GM19463 (cell line): Measurements from ENCODE around the gene ITPRIP.
A peak's percentile ranks its signal among the peaks of the same experiment; 100 is the strongest.

Experiments used
- ATAC-seq: cut with Tn5 transposase; IDR thresholded peaks from one replicate; pipeline ENCODE4 v1.9.1; 2021; ENCODE audit warnings: mild to moderate bottlenecking, moderate library complexity; ENCODE audit not compliant: unreplicated experiment

Gene ITPRIP

GRCh38 chr10:104288355-104288754 is 49.9 kb downstream of the ITPRIP start:
- ATAC-seq: no peak

- no peak for ATAC-seq
These were observed 51.3 kb downstream of the ITPRIP start for GRCh38 chr10:104286939-104287338.

- ATAC-seq: no peak
These were observed 53.4 kb downstream of the ITPRIP start for GRCh38 chr10:104284846-104285245.

DNA sequence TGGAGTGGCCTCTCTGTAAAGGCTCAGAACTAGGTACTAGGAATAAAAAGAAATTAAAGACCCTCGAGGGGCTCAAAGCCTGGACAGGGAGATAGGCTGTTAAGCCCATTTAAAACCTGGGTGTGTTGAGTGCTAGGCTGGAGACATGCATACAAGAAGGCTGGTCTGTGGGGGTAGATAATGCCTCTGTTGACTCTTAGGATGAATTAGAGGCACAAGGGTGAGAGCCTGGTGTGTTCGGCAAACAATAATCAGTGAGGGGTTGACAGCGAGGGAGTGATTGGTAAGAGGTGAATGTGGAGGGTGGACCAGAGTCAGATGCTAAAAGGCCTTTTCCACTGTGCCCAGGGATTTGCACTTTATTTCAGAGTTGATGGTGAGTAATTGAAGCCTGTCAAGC is 56.6 kb downstream of the ITPRIP start:
- ATAC-seq: no peak

GRCh38 chr10:104279550-104280259 is 58.6 kb downstream of the ITPRIP start:
- ATAC-seq: no peak

- ATAC-seq: no peak
These were observed 60.5 kb downstream of the ITPRIP start for GRCh38 chr10:104277785-104278184.

DNA sequence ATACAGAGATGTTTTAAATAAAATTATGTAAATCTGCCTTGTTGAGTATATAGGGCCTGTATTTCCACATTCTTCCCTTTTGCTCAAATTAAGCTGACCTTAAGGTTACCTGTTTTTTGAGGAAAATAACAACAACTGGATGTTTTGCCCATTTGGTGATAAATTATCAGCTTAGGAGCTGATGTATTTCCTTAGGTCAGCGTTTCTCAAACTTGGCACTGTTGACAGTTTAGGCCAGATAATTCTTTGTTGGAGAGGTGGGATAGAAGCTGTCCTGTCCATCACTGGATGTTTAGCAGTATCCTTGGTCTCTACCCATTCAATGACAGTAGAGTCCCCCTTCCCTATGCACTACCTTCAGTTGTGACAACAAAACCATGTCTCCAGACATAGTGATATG is 62.1 kb downstream of the ITPRIP start:
- no peak for ATAC-seq

- ATAC-seq: peak; percentile 92
These were observed 63.2 kb downstream of the ITPRIP start for GRCh38 chr10:104274762-104275721.

- ATAC-seq: no peak
These were observed 64.2 kb downstream of the ITPRIP start for GRCh38 chr10:104273899-104274575.

GRCh38 chr10:104273286-104273685 is 65.0 kb downstream of the ITPRIP start:
- ATAC-seq: no peak

DNA sequence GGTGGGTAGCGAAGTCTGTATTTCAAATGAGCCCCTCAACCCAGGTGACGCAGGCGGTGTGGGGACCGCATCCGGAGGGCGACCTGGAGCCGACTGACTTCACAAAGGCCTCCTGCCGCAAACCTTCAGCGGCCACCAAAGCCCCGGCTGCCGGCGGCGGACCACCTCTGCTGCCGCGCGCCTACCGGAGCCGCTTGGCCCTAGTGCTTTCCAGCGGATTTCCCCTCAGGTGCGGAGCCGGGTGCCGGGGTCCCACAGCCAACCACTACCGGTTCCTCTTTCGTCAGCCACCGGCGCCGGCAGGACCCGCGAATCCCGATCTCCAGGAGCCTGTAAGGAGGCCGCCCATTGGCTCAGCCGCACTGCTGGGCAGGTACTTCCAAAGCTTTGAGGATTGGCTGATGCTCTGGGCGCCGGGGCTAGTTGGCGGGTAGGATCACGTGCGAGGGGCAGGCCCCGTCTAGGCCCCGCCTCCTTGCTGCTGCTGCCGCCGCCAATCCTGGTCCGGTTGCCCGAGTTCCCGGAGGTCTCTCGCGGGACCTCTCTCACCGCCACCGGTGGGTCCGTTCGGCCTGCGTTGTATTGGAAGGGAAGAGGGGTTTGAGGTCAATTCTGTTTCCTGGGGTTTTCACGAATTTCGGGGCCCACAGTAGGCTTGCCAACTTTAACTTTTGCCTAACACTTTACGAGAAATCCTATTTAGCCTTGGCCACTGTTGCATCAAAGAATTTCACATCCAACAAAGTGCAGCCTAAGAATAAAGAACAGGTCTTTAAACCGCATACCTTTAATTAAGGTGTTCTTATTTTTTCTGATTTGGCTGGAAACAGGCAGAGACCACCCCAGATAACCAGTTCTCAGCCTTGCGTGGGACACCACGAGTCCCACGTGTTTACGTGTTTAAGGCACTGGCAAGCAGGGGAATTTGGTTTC is 69.3 kb downstream of the ITPRIP start, which contains the start of gene GSTO2:
Gene GSTO2, plus strand, starts transcription at position 472 of the 933 bp plus-strand sequence. CDS start 5,732 bp downstream, outside the sequence.
- peak; percentile 98 for ATAC-seq

DNA sequence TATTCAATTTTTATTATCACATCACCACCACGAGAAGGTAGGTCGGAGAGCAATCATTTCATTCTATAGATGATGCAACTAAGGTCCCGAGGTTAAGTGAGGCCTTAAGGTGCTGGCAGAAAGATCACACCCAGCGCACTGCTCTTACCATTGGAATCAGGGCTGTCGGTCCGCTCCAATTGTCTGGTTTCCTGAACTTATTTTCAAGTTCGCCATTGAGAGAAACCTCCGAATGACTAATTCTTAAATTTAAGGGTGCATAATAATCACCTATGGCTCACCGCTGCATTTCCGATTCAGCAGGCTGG is 69.9 kb downstream of the ITPRIP start:
- no peak for ATAC-seq

DNA sequence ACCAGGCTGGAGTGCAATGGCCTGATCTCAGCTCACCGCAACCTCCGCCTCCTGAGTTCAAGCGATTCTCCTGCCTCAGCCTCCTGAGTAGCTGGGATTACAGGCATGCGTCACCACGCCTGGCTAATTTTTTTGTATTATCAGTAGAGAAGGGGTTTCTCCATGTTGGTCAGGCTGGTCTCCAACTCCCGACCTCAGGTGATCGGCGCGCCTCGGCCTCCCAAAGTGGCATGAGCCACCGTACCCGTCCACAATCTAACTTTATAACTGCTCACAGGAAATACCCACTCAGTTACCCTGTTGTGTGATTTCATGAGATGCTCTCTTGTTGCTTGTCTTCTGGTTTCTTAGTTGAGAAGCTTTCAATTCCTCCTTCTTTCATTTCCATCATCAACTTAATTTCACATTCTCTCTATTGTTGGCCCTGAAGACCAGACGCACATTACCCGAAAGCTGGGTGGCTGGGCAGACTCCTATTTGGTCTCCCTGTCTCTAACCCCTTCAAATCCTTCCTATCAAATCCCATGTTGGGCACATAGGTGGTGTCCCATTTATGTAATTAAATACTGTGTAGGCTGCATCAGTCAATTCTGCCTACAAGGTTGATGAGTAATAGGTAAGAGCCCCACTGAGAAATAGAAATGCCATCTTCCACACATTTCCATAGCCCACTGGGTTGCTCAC is 70.4 kb downstream of the ITPRIP start:
- ATAC-seq: no peak

GRCh38 chr10:104264783-104265182 is 73.5 kb downstream of the ITPRIP start:
- no peak for ATAC-seq

GRCh38 chr10:104262055-104262454 is 76.2 kb downstream of the ITPRIP start:
- ATAC-seq: no peak

DNA sequence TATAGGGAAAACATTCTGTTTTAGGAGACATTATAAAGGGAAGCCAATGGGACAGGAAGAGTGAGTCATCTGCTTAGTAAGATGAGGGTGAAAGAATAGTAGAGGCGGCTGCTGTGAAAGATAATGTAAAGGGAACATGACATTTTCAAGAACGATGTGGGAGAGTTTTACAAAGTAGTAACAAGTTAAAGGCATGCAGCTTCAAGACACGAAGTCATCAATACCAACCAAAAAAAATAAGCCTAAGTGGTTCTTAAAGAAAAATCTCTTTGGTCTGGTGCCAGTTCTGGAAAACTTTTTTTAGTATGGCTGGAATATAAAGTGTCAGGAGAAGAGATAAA is 77.5 kb downstream of the ITPRIP start:
- ATAC-seq: no peak

DNA sequence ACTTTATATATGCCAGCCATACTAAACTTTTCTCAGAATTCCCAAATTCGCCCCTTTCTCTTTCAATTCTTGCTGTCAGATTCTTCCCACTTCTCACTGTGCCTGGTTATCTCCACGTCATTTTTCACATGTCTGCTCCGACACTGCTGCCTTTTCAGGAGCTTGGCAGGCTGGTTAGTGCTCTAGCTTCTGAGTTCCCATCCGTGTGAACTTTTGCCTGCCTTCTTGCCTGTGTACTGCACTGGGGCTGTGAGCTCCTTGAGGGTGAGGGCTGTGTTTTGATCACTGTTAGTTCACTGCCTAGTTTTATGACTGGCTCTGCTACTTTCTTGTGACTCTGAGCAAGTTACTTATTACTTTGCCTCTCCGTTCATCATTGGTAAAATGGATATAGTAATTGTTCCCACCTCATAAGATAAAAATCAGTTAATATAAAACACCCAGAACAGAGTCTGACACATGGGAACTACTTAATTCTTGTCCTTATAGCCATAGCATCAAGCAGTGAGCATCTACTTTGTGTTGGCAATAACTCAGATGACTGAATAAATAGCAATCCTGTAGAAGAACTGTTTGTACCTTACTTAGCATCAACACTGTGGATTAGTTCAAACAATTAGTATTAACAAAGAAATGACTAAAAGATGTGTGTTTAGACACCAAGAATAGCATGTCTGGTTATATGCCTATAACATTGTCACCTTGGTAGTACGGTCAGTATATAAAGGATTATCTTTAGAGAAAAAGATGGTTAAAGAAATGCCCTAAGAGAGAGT is 78.1 kb downstream of the ITPRIP start:
- ATAC-seq: no peak
